Stimulated activated CD8-positive, alpha-beta memory T cell treated with anti-CD3 and anti-CD28 coated beads, Interleukin-7, amount 100 ng/mL, for 1 hour (primary cell): Measurements from ENCODE around the gene KCNT2.

Experiments
- DNase-seq, 2 donors: peaks; one replicate each; pipeline ENCODE4 v3.0.0-alpha.2; 2020; ENCODE audit warnings: low read depth in 2 of 2

Gene KCNT2

DNA sequence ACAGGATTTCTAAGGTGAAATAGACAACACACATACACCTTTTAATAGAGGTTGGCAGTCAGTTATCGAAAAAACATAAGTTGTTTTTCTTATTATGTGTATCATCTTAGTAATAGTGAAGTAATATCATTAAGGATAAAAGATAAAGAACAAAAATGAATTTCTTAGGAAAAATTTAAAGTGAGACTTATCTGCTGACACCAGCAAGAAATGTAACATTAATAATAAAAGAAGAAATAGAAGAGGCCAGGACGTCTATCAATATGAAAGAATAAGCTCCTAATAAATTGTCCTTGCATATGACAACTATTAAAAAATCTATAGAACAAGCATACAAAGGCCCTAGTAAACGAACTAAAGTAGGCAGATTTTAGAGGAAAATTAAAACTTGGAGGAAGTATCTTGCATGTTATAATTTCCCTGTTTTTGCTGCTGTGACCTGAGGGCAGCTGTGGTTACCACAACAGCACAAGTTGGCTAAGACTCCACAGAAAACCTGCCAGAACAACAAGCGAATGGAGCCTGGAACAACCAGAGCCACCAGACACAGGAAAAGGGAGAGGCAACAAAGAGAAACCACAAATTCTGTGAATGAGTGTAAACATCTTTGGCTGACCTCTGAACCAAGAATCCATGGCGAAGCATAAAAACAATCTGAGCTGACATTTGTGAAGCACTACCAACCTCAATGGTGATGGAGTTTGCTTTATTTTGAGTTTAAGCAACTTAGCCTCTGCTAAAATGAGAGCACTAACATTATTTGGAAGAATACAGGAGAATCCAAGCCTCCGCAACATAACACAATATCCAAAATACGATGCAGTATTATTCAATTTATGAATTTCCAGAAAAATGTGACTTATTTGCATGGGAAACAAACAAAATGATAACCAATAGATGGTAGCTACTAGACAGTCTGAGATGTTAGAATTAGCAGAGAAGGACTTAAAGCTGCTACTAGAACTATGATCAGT is 207.5 kb downstream of the KCNT2 start:
- DNase-seq = no peak

DNA sequence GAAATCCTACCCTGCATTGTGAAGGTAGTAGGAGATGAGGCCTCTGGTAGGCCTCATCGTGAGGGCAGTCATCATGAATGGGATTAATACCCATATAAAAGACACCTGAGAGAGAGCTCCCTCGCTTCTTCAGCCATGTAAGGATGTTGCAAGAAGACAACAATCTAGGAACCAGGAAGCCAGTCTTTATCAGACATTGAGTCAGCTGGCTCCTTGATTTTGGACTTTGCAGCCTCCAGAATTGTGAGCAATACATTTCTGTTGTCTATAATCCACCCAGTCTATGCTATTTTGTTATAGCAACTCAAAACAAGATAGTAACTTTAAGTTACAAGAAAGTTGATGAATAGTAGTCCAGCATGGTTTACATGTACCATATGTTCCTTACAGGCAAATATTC is 208.5 kb downstream of the KCNT2 start:
- no peak for DNase-seq

DNA sequence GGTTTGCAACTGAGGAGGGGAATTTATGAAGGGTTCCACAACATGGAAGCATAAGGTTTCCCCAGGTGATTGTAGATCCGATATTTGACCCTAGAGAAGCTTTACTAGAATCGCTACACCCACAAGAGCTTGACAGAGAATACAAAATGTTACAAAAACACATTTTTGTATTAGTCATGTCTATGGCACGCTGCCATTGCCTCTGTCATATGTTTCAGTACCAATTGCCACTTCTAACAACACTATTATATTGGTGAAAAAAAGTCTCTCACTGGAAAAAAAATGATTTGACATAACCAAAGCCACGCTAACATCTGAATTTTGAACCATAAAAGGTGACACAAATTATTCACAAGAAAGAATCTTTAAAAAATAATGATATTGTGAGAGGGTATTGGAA is 214.5 kb downstream of the KCNT2 start:
- no peak for DNase-seq

DNA sequence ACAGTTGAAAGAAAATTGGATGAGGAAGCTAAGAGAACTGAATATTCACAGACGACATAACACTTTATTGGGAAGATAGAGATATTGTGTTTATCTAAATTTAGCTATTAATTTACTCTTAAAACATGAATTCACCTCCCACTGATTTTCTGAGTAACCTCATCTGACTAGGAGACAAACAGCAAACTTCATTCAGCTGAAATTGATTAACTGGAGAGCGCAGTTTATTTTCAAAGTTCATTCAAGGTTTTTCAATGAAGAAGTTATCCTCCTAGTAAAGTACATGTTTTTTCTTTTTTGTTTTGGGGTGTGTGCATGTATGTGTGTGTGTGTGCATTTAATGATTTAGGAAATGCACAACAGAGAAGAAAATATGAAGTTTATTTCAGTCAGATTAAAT is 215.0 kb downstream of the KCNT2 start:
- no peak for DNase-seq

DNA sequence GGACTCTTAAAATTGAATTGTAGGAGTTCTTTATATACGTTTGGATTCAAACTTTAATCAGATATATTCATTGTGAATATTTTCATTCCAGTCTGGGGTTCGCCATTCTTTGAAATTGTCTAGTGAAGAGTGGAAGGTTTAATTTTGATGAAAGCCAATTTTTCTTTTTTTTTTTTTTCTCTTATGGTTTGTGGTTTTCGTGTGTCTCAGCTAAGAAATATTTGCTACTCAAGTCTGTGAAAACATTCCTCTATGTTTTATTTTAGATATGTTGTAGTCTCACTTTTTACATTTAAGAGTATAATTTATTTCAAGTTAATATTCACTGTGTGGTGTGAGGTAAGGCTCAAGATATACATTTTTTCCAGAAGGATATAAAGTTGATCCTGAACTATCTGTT is 220.5 kb downstream of the KCNT2 start:
- no peak for DNase-seq

DNA sequence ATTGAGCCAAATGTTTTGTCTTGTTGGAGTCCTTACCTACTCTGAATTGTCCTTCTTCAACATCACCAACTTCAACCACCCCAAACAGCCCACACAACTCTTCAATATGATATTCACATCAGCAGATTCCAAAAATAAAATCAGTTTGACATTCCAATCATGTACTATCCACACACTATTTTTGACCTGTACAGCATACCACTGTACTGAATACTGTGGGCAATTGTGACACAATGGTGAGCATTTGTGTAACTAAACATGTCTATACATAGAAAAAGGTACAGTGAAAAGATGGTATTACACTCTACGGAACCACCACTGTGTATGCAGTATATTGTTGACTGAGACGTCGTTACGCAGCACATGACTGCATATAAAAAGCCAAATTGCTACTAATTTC is 223.1 kb downstream of the KCNT2 start:
- DNase-seq = no peak

DNA sequence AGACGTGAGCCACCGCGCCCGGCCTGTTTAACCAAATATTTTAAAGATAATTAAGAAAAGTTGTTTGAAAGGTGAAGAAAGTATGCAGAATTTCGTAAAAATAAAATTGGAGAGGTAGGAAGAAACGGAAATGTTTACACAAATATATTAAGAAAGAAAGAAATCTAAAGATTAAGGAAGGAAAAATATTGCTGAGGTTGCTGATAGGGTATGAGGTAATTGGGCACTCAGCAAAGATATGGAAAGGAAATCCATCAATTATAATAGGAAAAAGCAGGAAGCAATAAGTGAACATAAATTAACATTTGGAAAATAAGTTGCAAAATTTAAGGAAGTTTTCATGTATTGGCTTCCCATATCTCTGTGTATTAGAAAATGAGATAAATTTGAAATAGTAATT is 225.9 kb downstream of the KCNT2 start:
- DNase-seq = no peak

DNA sequence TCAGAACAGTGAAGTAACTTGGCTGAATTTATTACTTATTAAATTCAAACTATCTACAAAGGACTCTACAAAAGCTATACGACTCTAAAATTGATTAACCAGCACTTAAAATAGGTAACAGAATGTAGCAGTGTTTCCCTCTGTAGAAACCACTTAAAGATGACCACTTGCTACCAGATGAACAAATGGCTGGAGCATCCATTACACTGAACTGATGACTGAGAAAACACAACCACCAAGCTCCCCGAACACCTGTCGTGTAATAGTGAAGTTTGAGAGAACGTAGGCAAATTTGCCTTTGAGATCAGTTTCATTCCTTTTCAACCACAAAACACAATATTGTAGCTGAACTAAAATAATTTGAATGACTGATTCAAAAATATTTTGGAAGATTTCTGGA is 226.7 kb downstream of the KCNT2 start:
- no peak for DNase-seq

DNA sequence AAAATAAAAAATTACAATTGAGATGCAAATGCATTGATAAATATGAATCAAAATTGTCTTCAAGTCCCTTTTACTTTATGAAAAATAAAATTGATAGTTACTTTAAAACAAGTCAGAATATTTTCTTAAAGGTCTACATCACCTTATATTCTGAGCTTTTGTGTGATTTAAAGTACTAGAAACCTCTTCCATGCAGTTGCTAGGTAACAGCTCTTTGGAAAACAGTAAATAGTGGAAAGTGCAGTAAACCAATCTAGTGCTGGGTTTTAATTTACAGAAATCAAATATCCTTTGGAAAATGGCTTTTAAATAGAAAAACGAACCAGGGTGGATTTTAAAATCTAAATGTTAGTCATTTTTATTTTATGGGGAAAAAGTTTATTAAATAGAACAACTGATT is 227.9 kb downstream of the KCNT2 start:
- DNase-seq = no peak

DNA sequence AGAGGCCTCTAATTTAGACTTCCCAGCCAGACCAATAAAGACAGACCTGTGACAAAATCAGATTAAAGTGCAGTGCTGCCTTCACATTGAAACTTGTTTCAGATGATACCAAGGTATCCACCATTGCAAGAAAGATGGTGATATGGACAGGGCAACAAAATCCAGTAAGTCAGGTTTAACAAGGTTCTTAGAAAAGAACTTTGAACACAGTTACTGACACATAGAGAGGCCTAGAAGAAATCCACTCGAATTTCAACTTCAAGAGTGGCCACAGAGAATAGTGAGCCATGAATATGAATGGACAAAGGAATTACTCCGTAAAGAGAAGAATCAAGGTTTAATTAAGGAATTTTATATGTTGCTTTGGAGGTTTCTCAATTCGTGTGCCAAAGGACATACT is 230.4 kb downstream of the KCNT2 start:
- no peak for DNase-seq

DNA sequence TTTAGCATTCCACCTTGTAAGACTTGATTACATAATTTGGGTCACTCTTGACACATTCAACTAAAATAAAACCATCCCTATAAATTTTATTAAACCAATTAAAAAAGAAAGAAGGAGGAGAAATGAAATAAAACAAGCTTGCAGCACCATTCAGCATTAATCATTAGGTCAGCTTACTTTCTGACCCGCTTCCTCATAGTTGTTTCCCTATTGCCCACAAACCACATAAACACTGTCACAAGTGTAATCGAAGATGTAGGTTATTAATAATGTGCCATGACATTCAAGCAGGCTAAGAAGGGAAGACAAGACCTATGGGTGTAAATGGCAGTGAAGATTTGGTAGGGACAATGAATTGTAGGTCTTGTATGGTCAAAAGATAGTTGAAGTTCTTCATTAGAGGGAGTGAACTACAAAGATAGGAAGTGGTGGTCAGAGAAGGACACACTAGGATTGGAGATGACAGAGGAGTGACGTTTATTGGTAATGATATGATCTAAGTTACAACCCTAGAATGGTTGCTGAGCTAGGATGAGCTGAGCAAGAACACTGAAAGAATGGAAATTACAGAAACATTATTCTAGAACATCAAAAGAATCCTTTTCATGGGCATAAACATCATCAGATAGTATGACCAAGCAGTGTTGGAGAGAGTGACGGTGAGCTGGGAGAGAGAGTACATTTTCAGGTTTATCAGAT is 231.5 kb downstream of the KCNT2 start:
- DNase-seq = no peak

DNA sequence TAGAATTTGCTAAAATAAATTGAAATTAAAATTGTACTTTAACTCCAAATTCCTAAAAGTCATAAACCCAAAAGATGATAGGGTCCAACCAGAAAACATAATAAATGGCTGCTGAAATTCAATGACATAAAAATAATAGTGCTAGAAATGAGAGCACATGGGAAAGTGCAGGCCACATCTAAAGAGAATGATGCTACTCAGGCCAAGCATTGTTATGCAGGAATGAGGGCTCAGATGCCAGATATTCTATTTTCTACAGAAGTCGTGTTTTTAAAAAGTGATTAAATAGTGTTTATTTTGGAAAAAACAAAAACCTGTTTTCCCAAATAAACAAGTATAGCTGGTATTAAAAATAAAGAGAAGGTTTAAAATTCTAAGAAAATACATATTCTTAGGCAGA is 234.4 kb downstream of the KCNT2 start:
- DNase-seq = no peak

DNA sequence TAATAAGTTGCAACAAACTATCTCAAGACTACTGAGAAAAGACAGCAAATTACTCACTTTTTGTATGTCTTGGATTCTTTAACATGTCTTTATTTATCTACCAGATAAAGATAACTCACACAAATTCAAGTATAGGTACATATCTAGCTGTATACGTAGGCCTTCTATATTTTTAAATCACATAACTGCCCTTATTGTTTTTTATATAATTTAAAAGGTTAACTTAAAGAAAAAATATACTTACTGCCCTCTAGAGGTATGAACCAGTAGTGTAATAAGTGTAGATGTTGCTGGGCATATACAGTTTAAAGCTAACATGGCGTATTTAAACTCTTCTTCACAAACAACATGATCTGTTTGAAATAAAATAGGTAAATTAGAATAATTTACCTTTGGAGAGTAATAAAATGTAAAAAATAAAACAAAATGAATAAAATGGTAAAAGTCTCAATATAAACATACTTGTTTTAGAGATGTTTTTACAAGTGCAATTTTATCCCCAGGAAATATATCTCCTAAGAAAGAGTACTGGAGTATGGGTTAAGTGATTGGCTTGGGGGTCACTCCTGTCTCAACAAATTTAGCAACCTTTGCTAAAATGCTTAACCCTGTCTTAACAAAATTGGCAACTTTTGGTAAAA is 235.2 kb downstream of the KCNT2 start:
- no peak for DNase-seq

DNA sequence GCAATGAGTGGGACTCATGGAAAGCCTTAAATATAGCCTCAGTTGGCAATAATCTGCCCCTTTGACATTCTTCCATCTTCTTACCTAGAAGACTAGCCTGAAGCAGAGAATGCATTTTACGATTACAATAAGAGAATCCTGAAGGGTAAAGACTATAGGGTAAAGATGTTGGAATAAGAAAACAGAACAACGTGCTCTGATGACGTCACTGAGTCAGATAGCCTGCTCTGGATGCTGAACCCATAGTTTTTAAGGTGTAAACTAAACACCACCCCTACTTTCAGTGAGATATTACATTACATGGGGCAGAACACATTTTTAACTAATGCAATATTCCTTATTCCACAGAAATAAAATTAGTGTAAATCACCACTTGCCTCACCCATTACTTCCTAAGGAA is 240.4 kb downstream of the KCNT2 start:
- no peak for DNase-seq

DNA sequence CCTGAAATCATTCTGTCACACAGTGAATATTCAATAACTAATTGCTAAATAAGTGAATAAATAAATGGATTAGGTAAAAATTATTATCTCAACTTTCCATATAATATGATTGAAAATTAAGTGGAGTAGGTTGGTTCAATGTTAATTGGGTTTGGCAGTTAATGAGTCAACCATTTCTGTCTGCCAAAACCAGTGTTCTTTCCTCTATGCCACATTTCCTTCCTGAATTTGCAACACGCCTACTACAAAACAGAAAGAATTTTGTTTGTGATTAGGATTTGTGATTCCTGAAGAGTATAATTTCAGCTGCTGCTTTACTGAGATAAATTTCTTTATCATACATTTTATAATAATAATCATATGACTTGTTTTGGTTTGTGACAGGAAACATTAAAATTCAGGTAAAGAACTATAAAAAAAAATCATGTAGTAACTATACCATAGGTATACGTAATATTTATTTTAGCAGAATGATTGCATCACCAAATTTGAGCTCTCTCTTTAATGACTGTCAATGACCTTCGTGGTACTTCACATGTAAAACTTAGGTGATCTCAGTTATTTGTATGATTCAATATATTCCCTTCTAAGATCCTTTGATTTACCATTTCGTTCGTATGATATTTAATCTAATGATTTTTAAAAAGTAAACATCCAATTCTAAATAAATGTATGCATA is 241.3 kb downstream of the KCNT2 start:
- DNase-seq = no peak

DNA sequence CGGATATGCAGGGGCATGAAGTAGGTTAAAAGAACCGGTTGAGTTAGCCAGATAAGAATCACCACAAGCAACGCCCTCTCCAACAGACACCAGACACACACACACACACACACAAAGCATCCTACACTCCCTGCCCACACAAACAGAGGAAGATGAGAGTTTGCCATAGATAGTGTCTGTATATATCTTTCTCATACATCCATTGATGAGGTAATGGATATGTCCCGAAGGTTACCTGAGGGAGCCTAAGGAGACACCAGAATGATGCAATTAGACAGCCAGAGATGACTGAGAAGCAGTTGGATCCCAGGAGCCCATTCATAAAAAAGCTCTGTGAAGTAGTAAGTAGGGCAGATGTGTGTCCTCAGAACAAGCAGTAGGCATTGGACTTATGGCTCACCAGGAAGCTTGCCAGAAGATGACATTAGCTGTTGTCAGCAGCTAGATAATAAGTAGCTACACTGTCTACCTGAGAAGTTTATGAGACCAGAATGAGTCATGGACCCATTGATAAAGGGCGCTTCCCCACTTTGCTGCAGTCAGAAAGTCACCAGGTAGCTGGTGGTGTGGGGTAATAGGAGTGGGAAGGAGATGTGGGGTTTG is 247.0 kb downstream of the KCNT2 start:
- no peak for DNase-seq

DNA sequence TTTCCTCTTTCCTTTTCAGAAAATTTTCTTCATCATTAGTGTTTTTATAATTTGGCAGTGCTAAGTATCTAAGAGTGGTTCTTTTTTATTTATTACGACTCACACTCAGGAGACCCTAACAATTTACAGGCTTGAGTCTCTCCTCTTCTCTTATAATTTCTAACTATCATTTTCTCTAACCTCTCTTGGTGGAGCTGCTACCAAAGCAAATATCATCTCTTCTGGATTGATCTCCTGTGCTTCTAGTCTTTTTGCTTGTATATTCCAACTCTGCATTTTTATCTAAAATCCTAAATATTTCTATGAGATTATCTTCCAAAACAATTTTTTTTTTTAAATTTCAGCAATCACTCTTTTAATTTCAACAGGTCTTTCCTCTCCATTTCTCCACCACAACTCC is 250.3 kb downstream of the KCNT2 start:
- DNase-seq = no peak

DNA sequence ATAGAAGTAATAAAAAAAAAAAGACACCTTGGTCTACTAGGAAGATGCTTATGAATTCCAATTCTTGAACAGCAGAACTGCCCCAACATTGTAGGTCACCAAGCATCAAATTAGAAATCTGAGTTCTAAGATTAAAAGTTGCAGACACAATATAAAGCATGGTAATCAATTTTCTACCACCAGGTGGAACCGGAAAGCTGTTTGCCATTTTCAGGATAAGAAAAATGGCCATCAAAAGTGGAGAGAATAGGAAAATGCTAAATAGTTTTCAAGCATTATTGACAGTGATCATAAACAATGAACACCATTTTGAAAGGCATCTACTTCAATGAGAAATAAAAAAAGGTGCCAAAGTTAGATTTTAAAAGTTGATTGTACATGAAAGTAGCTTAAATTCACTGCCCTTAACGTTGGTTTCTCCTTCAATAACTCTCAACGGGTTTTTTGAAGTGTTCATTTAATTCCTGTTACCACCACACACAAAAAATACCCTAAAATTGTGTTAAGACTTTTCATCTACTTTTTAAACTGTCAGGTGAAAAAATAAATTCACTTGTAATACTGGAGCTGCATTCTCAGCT is 252.9 kb downstream of the KCNT2 start:
- no peak for DNase-seq

DNA sequence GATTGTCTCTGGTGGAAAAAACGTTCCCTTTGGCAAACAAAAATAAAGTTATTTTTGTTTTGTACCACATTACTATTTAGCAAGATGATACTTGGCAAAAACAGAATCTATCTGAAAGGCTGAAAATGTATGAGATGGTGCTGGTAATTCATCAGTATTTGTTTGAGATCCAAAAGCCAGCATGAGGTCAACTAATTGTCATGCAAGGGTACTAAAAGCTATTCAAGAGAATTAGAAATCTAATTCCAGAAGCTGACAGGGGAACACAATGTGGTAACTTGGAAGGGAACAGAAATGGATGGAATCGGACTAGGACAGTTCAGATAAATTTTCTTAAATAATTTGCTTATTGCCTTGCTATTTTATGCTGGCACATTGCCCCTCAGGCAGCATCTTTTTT is 263.8 kb downstream of the KCNT2 start:
- DNase-seq = no peak

DNA sequence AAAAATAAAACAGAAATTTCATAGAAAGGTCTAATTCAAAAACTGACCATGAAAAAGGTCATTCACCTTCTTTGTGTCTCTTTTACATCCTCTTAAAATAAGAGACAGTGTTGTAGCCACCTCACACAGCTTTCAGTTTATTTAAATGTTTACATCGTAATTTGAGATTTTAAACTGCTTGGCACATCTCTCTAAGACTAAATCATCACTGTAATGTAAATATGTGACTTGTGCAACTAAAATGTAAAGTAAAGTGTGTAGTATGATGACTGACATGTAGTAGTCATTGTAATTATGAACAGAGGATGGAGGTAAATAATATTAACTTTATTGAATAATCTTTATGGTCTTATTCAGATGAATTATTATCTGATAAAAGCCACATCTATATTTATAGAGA is 283.9 kb downstream of the KCNT2 start:
- no peak for DNase-seq

DNA sequence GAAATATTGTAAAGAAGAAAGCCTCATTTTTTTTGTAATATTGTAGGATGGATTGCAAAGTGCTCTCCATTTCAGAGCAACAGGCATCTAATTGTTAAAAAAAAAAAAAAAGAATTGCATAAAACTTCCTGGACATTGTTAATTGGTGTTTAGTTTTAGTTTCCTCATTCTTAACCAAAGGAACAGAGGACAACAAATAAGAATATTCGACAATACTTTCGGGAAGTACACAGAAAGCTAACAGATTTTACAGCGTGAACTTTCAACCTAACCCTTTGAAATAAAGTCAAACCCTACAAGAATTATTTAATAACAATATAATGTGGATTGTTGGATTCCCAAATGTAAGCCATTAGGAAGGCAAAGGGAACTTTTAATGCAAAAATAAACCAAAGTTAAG is 284.4 kb downstream of the KCNT2 start:
- DNase-seq = no peak
